ENCODE data around the gene MYT1. TPM values are rescaled to one million over a fixed set of nuclear protein-coding genes. Genes with fewer than 3 reads are reported as not detected.

The MYT1 gene
- total RNA-seq, 1 donor from 2014 or later: 1.2 TPM

DNA sequence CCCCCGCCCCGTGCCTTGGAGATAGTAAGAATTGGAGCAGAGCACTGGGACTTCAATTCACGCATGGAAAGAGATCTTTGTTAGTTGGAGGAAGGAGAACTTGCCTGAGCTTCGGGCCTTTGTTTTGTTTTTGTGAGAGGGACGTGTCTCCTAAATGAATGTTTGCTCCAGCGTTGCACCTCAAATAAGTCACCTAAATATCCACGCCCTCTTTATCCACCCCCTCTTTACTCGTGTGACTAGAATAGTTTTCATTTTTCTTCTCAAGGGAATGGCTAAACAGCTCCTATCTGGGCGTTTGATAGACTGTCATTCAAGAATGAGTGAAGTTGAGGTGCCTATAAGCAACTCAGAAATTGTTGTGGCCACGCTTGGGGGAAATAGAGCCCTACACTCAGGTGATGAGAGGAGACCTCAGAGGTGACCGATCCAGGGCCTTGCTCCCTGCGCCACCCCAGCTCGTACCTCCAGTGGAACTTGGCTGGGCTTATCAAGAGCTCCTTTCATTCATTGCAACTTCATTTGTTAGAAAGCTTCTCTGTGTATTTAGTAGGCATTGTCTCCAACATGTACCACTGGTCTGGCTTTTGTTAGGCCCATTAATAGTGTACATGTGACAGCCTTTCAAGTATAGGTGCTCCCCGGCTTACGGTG lies 92.2 kb downstream of the MYT1 start:
- peaks cover 12% of the 10 kb centered on the region for H3K4me1 ChIP-seq
- H3K27me3 ChIP-seq: peaks cover 3% of the 10 kb centered on the region
- H3F3A ChIP-seq (ENCODE audit: low read depth): no peaks in the 10 kb centered on the region
- Mint-ChIP-seq H3K4me1 (peaks cover 33% of the 10 kb centered on the region), H3K9me3 (no peaks in the 10 kb centered on the region), H3K36me3 (no peaks in the 10 kb centered on the region), H3K27ac (peak overlapping the region; percentile 29), H3K4me3 (peak overlapping the region; percentile 98), H3K27me3 (ENCODE audit: insufficient read depth, low read depth) (peaks cover 5% of the 10 kb centered on the region)
- no peaks in the 10 kb centered on the region for H3K9me3 ChIP-seq (ENCODE audit: low read depth)
- H3K36me3 ChIP-seq: no peaks in the 10 kb centered on the region
- H3K4me3 ChIP-seq: peak overlapping the region; percentile 100
- H3K27ac ChIP-seq: no peak overlapping the region
- H3K79me2 ChIP-seq (ENCODE audit: low read depth): peaks cover 47% of the 10 kb centered on the region
- H4K20me1 ChIP-seq (ENCODE audit: low read depth): peaks cover 40% of the 10 kb centered on the region
- peak; percentile 14 for DNase-seq (ENCODE audit: low spot score)
- H3K4me2 ChIP-seq: peak overlapping the region; percentile 100
- TF ChIP-seq, protein P1, sequence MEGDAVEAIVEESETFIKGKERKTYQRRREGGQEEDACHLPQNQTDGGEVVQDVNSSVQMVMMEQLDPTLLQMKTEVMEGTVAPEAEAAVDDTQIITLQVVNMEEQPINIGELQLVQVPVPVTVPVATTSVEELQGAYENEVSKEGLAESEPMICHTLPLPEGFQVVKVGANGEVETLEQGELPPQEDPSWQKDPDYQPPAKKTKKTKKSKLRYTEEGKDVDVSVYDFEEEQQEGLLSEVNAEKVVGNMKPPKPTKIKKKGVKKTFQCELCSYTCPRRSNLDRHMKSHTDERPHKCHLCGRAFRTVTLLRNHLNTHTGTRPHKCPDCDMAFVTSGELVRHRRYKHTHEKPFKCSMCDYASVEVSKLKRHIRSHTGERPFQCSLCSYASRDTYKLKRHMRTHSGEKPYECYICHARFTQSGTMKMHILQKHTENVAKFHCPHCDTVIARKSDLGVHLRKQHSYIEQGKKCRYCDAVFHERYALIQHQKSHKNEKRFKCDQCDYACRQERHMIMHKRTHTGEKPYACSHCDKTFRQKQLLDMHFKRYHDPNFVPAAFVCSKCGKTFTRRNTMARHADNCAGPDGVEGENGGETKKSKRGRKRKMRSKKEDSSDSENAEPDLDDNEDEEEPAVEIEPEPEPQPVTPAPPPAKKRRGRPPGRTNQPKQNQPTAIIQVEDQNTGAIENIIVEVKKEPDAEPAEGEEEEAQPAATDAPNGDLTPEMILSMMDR (IDR thresholded peaks at IDR 0.05): no peak
- no peak for TF ChIP-seq EZH2phosphoT487 (IDR thresholded peaks at IDR 0.05)
- no peak for TF ChIP-seq EZH2 (IDR thresholded peaks at IDR 0.05)
- H3K9ac ChIP-seq: peak overlapping the region; percentile 81
- H2AFZ ChIP-seq (replicated peaks): peak overlapping the region; percentile 71

DNA sequence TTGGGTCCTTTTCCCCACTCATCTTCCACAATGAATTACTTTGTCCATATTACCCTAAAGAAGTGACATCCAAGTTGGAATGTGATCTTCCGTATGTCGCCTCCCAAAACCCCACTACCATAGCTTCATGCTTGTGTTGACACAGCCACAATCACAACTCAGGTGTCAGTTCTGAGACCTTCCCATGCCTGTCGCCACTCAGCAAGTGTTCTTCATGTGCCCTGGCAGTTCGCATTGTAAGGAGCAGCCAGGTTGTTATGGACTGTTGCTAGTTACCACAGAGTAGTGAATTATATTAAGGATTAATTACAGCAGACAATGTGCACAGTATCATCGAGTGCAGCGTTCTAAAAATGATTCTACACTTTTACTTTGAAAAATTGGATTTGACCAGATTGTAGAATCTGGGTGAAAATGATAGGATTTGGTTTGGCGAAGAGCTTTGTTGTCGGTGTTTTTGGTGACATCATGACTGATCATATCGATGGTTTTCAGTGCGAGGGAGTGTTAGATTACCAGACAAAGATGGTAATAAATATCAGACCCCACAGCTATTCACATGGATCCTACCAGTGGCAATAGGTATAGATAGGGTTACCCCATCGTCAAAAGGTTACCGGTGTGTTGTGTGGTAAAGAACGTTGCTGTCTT lies 93.0 kb downstream of the MYT1 start:
- DNase-seq (ENCODE audit: low spot score): no peak
- H3K27me3 ChIP-seq: no peaks in the 10 kb centered on the region
- peaks cover 33% of the 10 kb centered on the region for H3K4me1 Mint-ChIP-seq

DNA sequence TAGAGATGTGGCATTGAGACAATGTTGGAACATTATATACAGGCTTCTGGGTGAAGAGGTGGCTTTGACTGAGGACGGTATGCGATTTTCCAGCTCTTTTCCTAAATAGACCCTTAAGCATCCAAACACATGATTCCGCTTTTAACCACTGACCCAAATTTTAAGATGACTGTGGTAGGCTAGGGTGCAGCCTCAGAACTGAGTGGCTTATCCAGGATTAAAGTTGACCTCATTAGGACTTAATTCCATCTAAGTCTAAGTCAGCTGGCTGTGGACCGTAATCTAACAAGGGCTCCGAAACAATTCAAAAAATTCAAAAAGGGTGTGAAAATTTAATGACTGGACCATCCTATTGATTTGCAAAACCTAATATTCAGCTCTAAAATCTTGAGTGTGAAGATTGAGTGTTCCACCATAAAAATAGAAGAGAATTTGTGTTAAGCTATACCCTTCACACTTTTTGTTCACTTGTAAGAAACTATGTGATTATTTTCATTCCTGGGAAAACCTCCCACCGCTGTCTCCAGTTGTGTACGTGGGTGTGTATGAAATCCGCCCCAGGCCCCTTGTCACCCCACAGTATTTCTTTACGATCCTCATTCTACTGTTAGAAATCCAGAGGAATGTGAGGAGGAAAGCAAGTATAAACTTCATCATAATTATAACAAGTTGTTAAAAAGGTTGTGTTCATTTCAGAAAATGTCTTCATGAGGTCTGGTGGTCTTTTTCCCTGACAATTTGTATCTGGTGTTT lies 94.0 kb downstream of the MYT1 start:
- H3K4me1 Mint-ChIP-seq: peaks cover 33% of the 10 kb centered on the region
- no peak overlapping the region for H3K27ac ChIP-seq
- H2AFZ ChIP-seq (replicated peaks): no peak overlapping the region
- H3K79me2 ChIP-seq (ENCODE audit: low read depth): peaks cover 55% of the 10 kb centered on the region
- peaks cover 5% of the 10 kb centered on the region for H3K27me3 Mint-ChIP-seq (ENCODE audit: insufficient read depth, low read depth)
- H3K9me3 ChIP-seq (ENCODE audit: low read depth): no peaks in the 10 kb centered on the region
- no peak for DNase-seq (ENCODE audit: low spot score)
- peaks cover 44% of the 10 kb centered on the region for H4K20me1 ChIP-seq (ENCODE audit: low read depth)
- H3K9me3 Mint-ChIP-seq: no peaks in the 10 kb centered on the region
- no peaks in the 10 kb centered on the region for H3F3A ChIP-seq (ENCODE audit: low read depth)
- TF ChIP-seq EZH2 (IDR thresholded peaks at IDR 0.05) (no peak), EZH2phosphoT487 (IDR thresholded peaks at IDR 0.05) (no peak)
- TF ChIP-seq, protein P1 (IDR thresholded peaks at IDR 0.05): no peak
- peak overlapping the region; percentile 42 for H3K4me3 Mint-ChIP-seq
- H3K4me1 ChIP-seq: peaks cover 12% of the 10 kb centered on the region
- H3K27me3 ChIP-seq: no peaks in the 10 kb centered on the region
- H3K4me3 ChIP-seq: no peak overlapping the region
- no peak overlapping the region for H3K9ac ChIP-seq
- H3K36me3 Mint-ChIP-seq: peaks cover 3% of the 10 kb centered on the region
- no peaks in the 10 kb centered on the region for H3K36me3 ChIP-seq
- no peak overlapping the region for H3K27ac Mint-ChIP-seq
- H3K4me2 ChIP-seq: peak overlapping the region; percentile 100

More for the DNA sequence above, 93.0 kb downstream of the MYT1 start:
- H3K36me3 Mint-ChIP-seq: no peaks in the 10 kb centered on the region
- Histone ChIP-seq H3K4me3 (peak overlapping the region; percentile 100), H4K20me1 (ENCODE audit: low read depth) (peaks cover 40% of the 10 kb centered on the region), H3K79me2 (ENCODE audit: low read depth) (peaks cover 55% of the 10 kb centered on the region), H3K9ac (peak overlapping the region; percentile 81), H3K36me3 (no peaks in the 10 kb centered on the region), H3K27ac (no peak overlapping the region), H3K4me1 (peaks cover 12% of the 10 kb centered on the region), H2AFZ (replicated peaks) (no peak overlapping the region), H3K4me2 (peak overlapping the region; percentile 100), H3K9me3 (ENCODE audit: low read depth) (no peaks in the 10 kb centered on the region), H3F3A (ENCODE audit: low read depth) (no peaks in the 10 kb centered on the region)
- peak overlapping the region; percentile 98 for H3K4me3 Mint-ChIP-seq
- peaks cover 5% of the 10 kb centered on the region for H3K27me3 Mint-ChIP-seq (ENCODE audit: insufficient read depth, low read depth)
- no peak overlapping the region for H3K27ac Mint-ChIP-seq
- TF ChIP-seq EZH2phosphoT487 (IDR thresholded peaks at IDR 0.05): no peak
- TF ChIP-seq, protein P1 (IDR thresholded peaks at IDR 0.05): no peak
- no peak for TF ChIP-seq EZH2 (IDR thresholded peaks at IDR 0.05)
- H3K9me3 Mint-ChIP-seq: no peaks in the 10 kb centered on the region

Data from neural progenitor cell (in vitro differentiated cells).